ENCODE measurements around the gene BDNF.

The BDNF gene

GRCh38 chr11:27611947-27612455 is 88.3 kb downstream of the BDNF start:
- DNase-seq (ENCODE audit: low read depth): no peak
- no peak for TF ChIP-seq CTCF (conservative IDR thresholded peaks at IDR 0.05; ENCODE audit: control insufficient read depth, insufficient read depth, low read depth, low read length)
- H3K4me3 ChIP-seq (ENCODE audit: control insufficient read depth, low read depth, low read length): no peak overlapping the region

DNA sequence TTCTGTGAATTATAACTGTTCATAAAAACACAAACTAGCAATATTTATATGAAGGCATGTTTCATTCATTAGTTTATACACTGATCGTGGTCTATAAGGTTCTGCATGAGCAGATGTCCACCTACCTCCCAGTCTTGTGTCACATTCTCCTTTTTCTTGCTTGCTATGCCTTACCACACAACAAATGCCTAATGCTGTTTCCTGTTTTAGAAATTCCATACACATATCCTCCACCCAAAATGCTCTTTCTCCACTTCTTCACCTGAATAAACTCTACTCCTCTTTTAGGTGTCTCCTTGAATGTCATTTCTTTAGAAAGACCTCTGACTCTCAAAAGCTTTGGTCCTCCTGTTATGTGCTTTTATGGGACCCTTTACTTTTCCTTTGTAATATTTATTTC is 88.9 kb downstream of the BDNF start:
- no peak for DNase-seq (ENCODE audit: low read depth)
- TF ChIP-seq CTCF (conservative IDR thresholded peaks at IDR 0.05; ENCODE audit: control insufficient read depth, insufficient read depth, low read depth, low read length): no peak
- H3K4me3 ChIP-seq (ENCODE audit: control insufficient read depth, low read depth, low read length): no peak overlapping the region

- TF ChIP-seq CTCF (conservative IDR thresholded peaks at IDR 0.05; ENCODE audit: control insufficient read depth, insufficient read depth, low read depth, low read length): no peak
- no peak for DNase-seq (ENCODE audit: low read depth)
- no peak overlapping the region for H3K4me3 ChIP-seq (ENCODE audit: control insufficient read depth, low read depth, low read length)
Measured at GRCh38 chr11:27610946-27611345, 89.3 kb downstream of the BDNF start.

- no peak for DNase-seq (ENCODE audit: low read depth)
- no peak overlapping the region for H3K4me3 ChIP-seq (ENCODE audit: control insufficient read depth, low read depth, low read length)
- no peak for TF ChIP-seq CTCF (conservative IDR thresholded peaks at IDR 0.05; ENCODE audit: control insufficient read depth, insufficient read depth, low read depth, low read length)
Measured at GRCh38 chr11:27610280-27610679, 90.0 kb downstream of the BDNF start.

DNA sequence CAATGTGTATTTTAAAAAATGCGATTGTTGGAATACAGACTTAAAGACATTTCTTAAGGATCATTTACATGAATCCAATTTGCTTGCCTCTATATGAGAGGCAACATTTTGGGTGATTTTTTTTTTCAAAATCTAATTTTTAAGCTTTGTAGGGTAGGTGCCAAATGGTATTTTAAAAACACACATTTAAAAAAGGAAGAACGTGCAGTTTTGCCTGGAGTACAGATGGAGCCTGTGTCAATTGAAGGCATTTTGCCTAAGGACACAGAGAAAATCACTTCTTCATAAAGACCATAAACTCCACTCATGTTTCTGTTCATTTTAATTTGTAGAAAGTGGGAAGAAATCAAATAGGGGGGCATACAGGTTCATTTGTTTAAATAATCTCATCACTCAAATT is 91.3 kb downstream of the BDNF start:
- DNase-seq (ENCODE audit: low read depth): no peak
- no peak overlapping the region for H3K4me3 ChIP-seq (ENCODE audit: control insufficient read depth, low read depth, low read length)
- TF ChIP-seq CTCF (conservative IDR thresholded peaks at IDR 0.05; ENCODE audit: control insufficient read depth, insufficient read depth, low read depth, low read length): no peak

DNA sequence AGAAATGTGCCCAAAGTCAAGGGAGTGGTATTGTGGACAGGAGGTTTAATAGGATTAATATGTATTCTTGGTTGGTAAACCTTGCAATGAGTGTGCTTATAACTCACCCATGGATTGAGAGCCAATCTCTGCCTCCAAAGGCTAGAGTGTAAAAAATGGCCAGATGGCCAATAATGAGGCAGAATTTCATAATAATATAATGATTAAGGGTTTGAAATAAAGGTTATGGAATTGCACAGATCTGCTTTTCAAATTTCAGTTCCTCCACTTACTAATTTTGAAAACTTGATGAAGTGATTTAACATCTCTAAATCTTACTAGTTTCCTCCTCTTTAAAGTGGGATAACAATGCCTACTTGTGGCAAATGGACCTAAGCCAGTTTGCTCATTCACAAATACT is 94.8 kb downstream of the BDNF start:
- H3K4me3 ChIP-seq (ENCODE audit: control insufficient read depth, low read depth, low read length): no peak overlapping the region
- TF ChIP-seq CTCF (conservative IDR thresholded peaks at IDR 0.05; ENCODE audit: control insufficient read depth, insufficient read depth, low read depth, low read length): no peak
- DNase-seq (ENCODE audit: low read depth): no peak

All from fibroblast of mammary gland (primary cell).